GM23248 (cell line): ENCODE data around the gene TYW3.

Experiments
- EZH2 ChIP-seq: fragments of 200-600 bp; sonication (generic); IDR thresholded peaks from 2 replicates; pipeline ENCODE4 v1.6.1; 2018; ENCODE audit warnings: antibody characterized with exemption, mild to moderate bottlenecking; ENCODE audit not compliant: insufficient read depth, poor library complexity, severe bottlenecking
- EZH2phosphoT487 ChIP-seq: fragments of 200-600 bp; sonication (generic); IDR thresholded peaks from 2 replicates; pipeline ENCODE4 v1.6.1; 2018; ENCODE audit warnings: antibody characterized with exemption, moderate library complexity, mild to moderate bottlenecking, low read depth; ENCODE audit not compliant: insufficient read depth

GRCh38 chr1:74753104-74753503 is 20.2 kb downstream of the TYW3 start:
- TF ChIP-seq EZH2phosphoT487 (no peak), EZH2 (no peak)
